ENCODE results near the gene CSF1R.

DNA sequence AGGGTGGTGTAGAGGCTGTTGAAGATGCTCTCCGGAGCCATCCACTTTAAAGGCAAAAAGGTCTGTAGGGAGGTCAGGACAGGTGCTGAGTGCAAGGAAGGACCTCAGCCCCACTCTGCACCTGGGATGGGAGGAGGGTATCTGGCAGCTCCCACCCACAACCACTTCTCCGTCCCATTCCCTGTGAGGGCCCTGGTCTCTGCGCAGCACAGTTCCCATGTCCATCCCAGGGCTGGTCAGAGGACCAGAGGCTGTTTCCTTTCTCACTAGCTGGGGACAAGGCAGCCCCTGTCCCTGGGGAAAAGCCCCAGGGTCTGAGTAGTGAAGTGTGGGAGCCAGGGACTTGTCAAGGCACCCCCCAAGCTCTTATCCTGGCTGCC, 33.7 kb upstream of the CSF1R start:
- TF ChIP-seq POLR2A (IDR thresholded peaks at IDR 0.05) (no peak), POLR2AphosphoS5 (IDR thresholded peaks at IDR 0.05) (no peak)
- TF ChIP-seq, protein P1, sequence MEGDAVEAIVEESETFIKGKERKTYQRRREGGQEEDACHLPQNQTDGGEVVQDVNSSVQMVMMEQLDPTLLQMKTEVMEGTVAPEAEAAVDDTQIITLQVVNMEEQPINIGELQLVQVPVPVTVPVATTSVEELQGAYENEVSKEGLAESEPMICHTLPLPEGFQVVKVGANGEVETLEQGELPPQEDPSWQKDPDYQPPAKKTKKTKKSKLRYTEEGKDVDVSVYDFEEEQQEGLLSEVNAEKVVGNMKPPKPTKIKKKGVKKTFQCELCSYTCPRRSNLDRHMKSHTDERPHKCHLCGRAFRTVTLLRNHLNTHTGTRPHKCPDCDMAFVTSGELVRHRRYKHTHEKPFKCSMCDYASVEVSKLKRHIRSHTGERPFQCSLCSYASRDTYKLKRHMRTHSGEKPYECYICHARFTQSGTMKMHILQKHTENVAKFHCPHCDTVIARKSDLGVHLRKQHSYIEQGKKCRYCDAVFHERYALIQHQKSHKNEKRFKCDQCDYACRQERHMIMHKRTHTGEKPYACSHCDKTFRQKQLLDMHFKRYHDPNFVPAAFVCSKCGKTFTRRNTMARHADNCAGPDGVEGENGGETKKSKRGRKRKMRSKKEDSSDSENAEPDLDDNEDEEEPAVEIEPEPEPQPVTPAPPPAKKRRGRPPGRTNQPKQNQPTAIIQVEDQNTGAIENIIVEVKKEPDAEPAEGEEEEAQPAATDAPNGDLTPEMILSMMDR (IDR thresholded peaks at IDR 0.05) = no peak

Data from breast epithelium (tissue), 3 donors.